Stimulated activated CD8-positive, alpha-beta memory T cell treated with anti-CD3 and anti-CD28 coated beads, Interleukin-15, amount 100 ng/mL, for 1 hour (primary cell): ENCODE results near the gene MFSD12.
A peak's percentile ranks its signal among the peaks of the same experiment; 100 is the strongest.
"Not testable (repeated sequence)": the region's sequence is repeated elsewhere in the genome, so short reads cannot be mapped to it uniquely, and the experiment has no call there.

Experiments used
- DNase-seq: peaks from one replicate; pipeline ENCODE4 v3.0.0-alpha.2; 2020; ENCODE audit warnings: low read depth

MFSD12 gene

GRCh38 chr19:3584036-3584802 is 26.8 kb upstream of the MFSD12 start:
- DNase-seq: not testable (repeated sequence)

GRCh38 chr19:3581792-3582191 is 24.4 kb upstream of the MFSD12 start:
- DNase-seq: not testable (repeated sequence)

- DNase-seq: no peak
Measured at GRCh38 chr19:3580156-3580934, 23.0 kb upstream of the MFSD12 start.

GRCh38 chr19:3578390-3578789 is 21.0 kb upstream of the MFSD12 start:
- no peak for DNase-seq

GRCh38 chr19:3577723-3578344 is 20.4 kb upstream of the MFSD12 start:
- no peak for DNase-seq

- DNase-seq: no peak
Measured at GRCh38 chr19:3576696-3577443, 19.5 kb upstream of the MFSD12 start.

- no peak for DNase-seq
Measured at GRCh38 chr19:3575949-3576673, 18.7 kb upstream of the MFSD12 start.

- DNase-seq: no peak
Measured at GRCh38 chr19:3575260-3575741, 17.9 kb upstream of the MFSD12 start.

- peak; percentile 49 for DNase-seq
Measured at GRCh38 chr19:3573858-3574637, 16.7 kb upstream of the MFSD12 start.

- DNase-seq: no peak
Measured at GRCh38 chr19:3573162-3573857, 15.9 kb upstream of the MFSD12 start.

GRCh38 chr19:3572855-3573161 is 15.4 kb upstream of the MFSD12 start, which contains the start of gene HMG20B:
Gene HMG20B (plus strand): TSS chr19:3572944. CDS start chr19:3573310, 366 bp downstream.
- no peak for DNase-seq

- DNase-seq: peak; percentile 97
Measured at GRCh38 chr19:3572132-3572854, 14.9 kb upstream of the MFSD12 start.

- no peak for DNase-seq
Measured at GRCh38 chr19:3570606-3571011, 13.2 kb upstream of the MFSD12 start.

GRCh38 chr19:3570042-3570441 is 12.7 kb upstream of the MFSD12 start:
- DNase-seq: not testable (repeated sequence)

- DNase-seq: no peak
Measured at GRCh38 chr19:3565139-3565538, 7.8 kb upstream of the MFSD12 start.

GRCh38 chr19:3563709-3564524 is 6.5 kb upstream of the MFSD12 start:
- DNase-seq: no peak

GRCh38 chr19:3556978-3557460 is 367 bp downstream of the MFSD12 start:
- DNase-seq: peak; percentile 27

GRCh38 chr19:3556423-3556977 is 886 bp downstream of the MFSD12 start:
- no peak for DNase-seq
